ENCODE measurements around the gene NDUFB2. TPM values are rescaled to one million over a fixed set of nuclear protein-coding genes. Genes with fewer than 3 reads are reported as not detected.
A peak's percentile ranks its signal among the peaks of the same experiment; 100 is the strongest.
"Not testable (repeated sequence)": the region's sequence is repeated elsewhere in the genome, so short reads cannot be mapped to it uniquely, and the experiment has no call there.

Gene NDUFB2
- total and polyA plus RNA-seq, 11 donors = 458 to 1,005 (median 615) TPM

DNA sequence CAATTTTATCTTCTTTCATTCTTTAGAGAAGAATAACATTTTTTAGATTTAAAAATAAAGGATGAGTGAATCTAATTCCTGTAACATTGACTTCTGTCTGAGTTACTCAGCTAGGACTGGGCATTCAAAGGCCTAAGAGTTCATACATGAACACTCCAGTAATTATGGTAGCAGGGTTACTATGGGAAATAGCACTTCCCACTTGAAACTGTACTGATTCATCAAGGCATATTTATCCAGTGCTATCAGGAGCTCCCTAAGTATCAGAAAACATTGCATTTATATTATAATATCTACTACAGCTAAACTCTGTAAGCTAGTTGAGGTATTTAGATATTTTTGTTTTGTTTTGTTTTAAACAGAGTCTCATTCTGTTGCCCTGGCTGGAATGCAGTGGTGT lies 41.8 kb downstream of the NDUFB2 start:
- Histone ChIP-seq H3K36me3 (peaks cover 0 to 68% (median 36%) of the 10 kb centered on the region in 9 donors), H3K27ac (no peak overlapping the region), H3K27me3 (no peaks in the 10 kb centered on the region), H3K9me3 (no peaks in the 10 kb centered on the region), H3K4me1 (peaks cover 0 to 6% (median 0%) of the 10 kb centered on the region in 12 donors), H3K4me3 (no peak overlapping the region)
- intact Hi-C loops (cut with DNase I) = no loop called here
- ATAC-seq (no peak), DNase-seq (no peak)
- TF ChIP-seq, protein P1, sequence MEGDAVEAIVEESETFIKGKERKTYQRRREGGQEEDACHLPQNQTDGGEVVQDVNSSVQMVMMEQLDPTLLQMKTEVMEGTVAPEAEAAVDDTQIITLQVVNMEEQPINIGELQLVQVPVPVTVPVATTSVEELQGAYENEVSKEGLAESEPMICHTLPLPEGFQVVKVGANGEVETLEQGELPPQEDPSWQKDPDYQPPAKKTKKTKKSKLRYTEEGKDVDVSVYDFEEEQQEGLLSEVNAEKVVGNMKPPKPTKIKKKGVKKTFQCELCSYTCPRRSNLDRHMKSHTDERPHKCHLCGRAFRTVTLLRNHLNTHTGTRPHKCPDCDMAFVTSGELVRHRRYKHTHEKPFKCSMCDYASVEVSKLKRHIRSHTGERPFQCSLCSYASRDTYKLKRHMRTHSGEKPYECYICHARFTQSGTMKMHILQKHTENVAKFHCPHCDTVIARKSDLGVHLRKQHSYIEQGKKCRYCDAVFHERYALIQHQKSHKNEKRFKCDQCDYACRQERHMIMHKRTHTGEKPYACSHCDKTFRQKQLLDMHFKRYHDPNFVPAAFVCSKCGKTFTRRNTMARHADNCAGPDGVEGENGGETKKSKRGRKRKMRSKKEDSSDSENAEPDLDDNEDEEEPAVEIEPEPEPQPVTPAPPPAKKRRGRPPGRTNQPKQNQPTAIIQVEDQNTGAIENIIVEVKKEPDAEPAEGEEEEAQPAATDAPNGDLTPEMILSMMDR (IDR thresholded peaks at IDR 0.05) = no peak
- TF ChIP-seq POLR2A (IDR thresholded peaks at IDR 0.05) = no peak

DNA sequence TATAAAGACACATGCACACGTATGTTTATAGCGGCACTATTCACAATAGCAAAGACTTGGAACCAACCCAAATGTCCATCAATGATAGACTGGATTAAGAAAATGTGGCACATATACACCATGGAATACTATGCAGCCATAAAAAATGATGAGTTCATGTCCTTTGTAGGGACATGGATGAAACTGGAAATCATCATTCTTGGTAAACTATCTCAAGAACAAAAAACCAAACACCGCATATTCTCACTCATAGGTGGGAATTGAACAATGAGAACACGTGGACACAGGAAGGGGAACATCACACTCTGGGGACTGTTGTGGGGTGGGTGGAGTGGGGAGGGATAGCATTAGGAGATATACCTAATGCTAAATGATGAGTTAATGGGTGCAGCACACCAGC lies 46.7 kb downstream of the NDUFB2 start:
- H3K4me3 ChIP-seq; DNase-seq; H3K9me3 ChIP-seq; H3K27ac ChIP-seq; ATAC-seq; H3K27me3 ChIP-seq; H3K4me1 ChIP-seq; intact Hi-C loops (cut with DNase I): not testable (repeated sequence)
- WGBS, 4 donors = 84 to 100% (median 94%) methylated on average over 2 of the region's 4 CpGs
- peaks cover 0 to 54% (median 34%) of the 10 kb centered on the region in 9 donors for H3K36me3 ChIP-seq

DNA sequence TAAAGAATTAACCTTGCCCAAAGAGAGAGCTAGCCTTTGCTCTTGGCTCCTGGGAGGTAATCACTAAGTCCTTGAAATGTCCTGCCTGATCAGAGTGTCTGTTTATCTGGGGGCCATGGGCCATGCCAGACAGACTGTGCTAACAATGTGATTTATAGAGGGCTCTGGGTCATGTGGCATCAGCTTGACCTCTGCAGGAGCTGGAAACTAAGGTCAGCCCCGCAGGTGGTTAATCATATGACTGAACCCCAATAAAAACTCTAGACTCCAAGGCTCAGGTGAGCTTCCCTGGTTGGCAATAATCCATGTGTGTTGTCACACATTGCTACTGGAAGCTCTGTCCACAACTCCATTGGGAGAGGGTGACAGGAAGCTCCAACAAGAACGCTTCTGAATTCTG lies 47.5 kb downstream of the NDUFB2 start:
- H3K9me3 ChIP-seq = no peaks in the 10 kb centered on the region
- ATAC-seq (peak in 1 of 4 donors; percentile 27), DNase-seq (peak in 1 of 5 donors; percentile 11)
- peaks cover 0 to 4% (median 0%) of the 10 kb centered on the region in 12 donors for H3K4me1 ChIP-seq
- intact Hi-C loops (cut with DNase I) = no loop called here
- whole genome bisulfite sequencing, 4 donors = 63 to 77% (median 70%) methylated on average over 2 of the region's 2 CpGs
- no peak for TF ChIP-seq POLR2A (IDR thresholded peaks at IDR 0.05)
- TF ChIP-seq, protein P1 (IDR thresholded peaks at IDR 0.05) = no peak
- peaks cover 0 to 54% (median 35%) of the 10 kb centered on the region in 9 donors for H3K36me3 ChIP-seq
- no peak overlapping the region for H3K27ac ChIP-seq
- H3K4me3 ChIP-seq = no peak overlapping the region
- no peaks in the 10 kb centered on the region for H3K27me3 ChIP-seq

DNA sequence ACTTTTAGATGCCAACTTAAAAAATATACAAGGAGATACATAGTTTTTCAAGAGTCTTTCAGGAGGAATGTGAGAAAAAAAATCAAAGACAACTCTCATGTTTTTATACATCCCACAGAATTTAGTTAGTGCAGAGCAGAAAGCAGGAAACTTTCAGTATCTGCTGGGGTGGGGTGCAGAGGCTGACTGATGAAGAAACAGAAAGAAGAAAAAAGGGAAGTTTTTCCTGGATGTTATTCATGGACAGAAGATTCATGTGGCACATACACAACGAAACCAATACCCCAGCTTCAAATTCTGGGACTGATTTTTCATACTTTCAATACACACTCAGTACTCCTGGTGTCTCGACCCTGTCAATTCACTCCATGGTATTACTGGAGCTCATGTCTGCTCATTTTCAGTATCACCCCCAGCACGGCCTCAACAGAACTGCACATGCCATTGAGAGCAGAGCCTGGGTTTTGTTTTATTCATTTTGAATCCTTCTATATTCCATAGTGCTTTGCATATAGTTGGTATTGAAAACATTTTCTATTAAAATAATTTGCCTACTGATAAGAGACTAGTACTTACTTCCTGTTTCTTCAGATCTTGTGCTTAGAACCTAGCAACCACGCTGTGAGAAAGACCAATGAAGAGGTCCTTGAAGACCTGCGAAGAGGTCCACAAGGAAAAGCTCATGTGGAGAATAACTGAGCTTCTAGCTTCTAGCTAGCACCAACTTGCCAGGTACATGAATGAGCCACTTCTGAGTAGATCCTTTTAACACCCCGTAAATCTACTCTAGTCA lies 49.0 kb downstream of the NDUFB2 start:
- Histone ChIP-seq H3K4me1 (peaks cover 0 to 4% (median 0%) of the 10 kb centered on the region in 12 donors), H3K36me3 (peaks cover 0 to 57% (median 26%) of the 10 kb centered on the region in 9 donors), H3K27ac (no peak overlapping the region), H3K27me3 (no peaks in the 10 kb centered on the region), H3K4me3 (no peak overlapping the region), H3K9me3 (no peaks in the 10 kb centered on the region)
- TF ChIP-seq, protein P1 (IDR thresholded peaks at IDR 0.05) = no peak
- no peak for TF ChIP-seq POLR2A (IDR thresholded peaks at IDR 0.05)
- intact Hi-C loops (cut with DNase I) = no loop called here
- ATAC-seq (no peak), DNase-seq (no peak)
- WGBS, 4 donors = 78 to 85% (median 82%) methylated on average over 6 of the region's 6 CpGs
